GM18499 (cell line): ENCODE data around the gene RFC2.
"Not testable (repeated sequence)": the region's sequence is repeated elsewhere in the genome, so short reads cannot be mapped to it uniquely, and the experiment has no call there.

Experiments
- ATAC-seq: cut with Tn5 transposase; IDR thresholded peaks from one replicate; pipeline ENCODE4 v1.9.1; 2021; ENCODE audit warnings: moderate number of reproducible peaks; ENCODE audit not compliant: insufficient read depth, unreplicated experiment

Gene RFC2

GRCh38 chr7:74283858-74284447 lies 29.8 kb upstream of the RFC2 start:
- ATAC-seq, result no peak

DNA sequence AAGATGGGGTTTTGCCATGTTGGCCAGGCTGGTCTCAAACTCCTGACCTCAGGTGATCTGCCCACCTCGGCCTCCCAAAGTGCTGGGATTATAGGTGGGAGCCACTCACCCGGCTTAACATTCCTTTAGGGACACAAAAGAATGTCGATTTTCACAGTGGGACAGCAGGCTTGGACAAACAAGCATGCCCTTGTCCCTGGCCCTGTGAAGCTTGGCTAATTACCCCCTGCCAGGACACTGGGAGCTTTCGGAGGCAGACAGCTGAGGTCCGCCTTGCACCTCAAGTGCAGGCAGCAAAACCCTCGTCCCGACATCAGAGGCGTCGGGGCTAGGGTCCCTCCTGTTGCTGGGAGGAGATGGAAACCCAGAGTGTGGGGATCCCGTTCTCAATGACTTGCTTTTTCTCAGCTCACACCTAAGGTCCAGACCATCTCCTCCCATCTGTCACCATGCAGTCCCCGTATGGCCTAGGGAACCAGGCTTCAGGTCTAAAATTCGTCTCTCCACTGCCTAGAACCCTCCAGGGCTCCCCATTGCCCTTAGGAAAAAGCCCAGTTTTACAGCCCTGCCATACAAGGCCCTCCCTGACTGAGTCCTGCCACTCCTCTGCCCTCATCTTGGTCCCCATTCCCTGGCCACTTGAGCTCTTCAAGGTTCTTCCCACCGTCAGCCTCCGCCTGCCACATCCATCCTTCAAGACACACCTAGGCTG lies 28.7 kb upstream of the RFC2 start:
- ATAC-seq, result no peak

DNA sequence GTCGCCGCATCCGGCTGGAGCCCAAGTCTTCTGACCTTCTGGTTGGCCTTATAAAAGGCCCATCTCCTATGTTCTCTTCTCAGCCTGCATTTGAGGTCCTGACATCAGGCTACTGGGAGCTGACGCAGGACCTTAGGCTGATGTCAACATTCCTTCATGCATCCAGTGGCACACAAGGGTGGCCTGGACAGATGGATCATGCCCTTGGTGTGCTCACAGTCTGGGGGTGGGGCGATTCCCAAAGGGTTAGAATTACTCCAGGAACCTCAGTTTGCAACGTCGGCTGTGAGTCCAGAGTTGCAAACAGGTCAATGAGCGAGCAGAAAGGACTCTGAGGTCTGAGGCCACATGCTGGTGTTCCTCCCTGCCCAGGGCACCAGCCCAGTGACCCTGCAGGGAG lies 26.8 kb upstream of the RFC2 start:
- ATAC-seq, result no peak

DNA sequence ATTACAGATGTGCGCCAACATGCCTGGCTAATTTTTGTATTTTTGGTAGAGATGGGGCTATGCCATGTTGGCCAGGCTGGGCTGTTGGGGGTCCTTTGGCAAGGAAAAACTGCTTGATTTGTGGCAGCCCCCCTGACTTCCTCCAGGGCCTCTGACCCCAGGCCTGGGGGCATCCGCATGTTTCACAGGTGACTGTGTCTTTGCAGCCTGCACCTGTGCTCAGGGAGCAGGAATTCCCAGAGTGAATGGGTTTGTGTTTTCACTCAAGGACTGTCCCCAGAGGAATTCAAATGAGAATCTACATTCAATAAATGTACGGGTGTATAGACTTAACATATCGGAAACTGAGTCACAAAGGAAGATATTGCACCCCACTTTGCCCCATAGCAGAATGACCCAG lies 23.4 kb upstream of the RFC2 start:
- no peak for ATAC-seq

- ATAC-seq, result no peak
Measured at GRCh38 chr7:74275401-74275881, 21.2 kb upstream of the RFC2 start.

- ATAC-seq, result peak; percentile 39
Measured at GRCh38 chr7:74272305-74273038, 18.3 kb upstream of the RFC2 start.

DNA sequence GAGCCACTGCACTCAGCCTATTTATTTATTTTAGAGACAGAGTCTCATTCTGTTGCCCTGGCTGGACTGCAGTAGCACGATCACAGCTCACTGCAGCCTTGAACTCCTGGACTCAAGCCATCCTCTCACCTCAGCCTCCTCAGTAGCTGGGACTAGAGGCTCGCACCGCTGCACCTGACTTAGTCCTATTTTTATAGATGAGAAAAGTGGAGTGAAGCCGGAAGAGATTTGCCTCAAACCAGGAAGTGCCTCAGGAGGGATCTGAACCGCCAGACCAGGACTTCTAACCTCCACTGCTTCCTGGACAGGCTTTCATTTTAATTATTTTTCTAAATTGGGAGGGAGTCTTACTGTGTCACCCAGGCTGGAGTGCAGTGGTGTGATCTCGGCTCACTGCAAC lies 17.5 kb upstream of the RFC2 start:
- ATAC-seq, result no peak

- ATAC-seq, result no peak
Measured at GRCh38 chr7:74269757-74270277, 15.6 kb upstream of the RFC2 start.

DNA sequence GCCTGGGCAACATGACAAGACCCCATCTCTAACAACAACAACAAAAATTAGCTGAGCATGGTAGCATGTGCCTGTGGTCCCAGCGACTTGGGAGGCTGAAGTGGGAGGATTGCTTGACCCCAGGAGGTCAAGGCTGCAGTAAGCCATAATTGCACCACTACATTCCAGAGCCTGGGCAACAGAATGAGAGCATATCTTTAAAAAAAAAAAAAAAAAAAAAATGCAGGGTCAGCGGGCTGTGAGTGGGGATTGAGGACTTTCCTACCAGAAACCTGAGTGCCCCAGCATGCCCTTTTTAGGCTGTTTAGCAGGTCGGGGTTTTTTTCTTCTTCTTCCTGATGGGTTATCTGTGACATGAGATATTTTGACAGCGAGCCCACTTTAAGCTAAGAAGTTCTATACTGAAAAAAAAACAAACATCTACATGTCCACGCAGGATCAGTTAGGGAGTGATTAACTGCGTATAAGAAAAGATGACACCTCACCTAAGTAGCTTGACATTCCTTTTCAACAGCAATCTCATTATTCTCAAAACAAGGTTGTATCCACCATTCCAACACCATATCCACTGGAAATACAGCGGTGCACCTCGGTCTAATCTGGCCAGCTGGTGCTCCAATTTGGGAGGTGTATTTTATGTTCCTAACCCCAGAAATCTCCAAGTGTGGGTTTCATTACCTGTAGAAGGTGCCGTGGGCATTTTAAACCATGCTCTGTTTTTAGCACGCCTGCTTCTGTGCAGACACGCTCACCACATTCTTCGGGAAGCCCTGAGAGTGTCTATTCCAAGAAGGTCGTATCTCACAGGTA lies 13.8 kb upstream of the RFC2 start:
- ATAC-seq, result no peak

GRCh38 chr7:74266191-74266963 lies 12.2 kb upstream of the RFC2 start:
- ATAC-seq, result no peak

DNA sequence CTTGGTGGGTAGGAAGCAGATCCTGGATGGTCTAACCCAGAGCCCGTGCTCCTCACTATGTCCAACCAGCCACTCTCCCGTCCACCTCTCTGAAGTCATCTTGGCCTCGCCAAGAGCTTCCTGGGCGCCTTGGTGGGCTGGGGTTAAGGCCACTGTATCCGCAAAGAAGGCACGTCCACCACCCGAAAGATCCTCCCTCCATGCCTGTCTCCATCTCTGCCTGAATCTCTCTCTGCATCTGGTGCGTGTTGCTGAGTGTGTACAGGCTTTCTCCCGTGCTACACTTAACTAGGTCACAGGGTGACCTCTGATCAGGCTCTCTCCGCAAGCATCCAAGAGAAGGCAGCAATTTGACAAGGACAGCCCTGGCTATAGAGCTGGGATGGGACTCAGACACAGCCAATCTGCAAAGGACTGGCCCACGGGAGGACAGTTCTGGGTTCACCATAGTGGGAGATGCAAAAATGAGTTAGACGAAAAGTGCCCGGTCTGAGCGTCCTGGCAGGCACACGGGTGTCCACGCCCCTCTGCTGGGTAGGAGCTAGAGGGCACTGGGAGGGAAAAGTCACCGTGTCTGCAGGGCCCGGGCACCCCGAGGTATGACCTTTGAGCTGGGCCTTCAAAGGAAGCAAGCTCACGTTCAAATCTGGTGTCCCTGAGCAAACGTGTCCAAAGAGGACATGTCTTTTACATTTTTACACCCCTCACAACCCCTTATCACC lies 9.4 kb upstream of the RFC2 start:
- no peak for ATAC-seq

DNA sequence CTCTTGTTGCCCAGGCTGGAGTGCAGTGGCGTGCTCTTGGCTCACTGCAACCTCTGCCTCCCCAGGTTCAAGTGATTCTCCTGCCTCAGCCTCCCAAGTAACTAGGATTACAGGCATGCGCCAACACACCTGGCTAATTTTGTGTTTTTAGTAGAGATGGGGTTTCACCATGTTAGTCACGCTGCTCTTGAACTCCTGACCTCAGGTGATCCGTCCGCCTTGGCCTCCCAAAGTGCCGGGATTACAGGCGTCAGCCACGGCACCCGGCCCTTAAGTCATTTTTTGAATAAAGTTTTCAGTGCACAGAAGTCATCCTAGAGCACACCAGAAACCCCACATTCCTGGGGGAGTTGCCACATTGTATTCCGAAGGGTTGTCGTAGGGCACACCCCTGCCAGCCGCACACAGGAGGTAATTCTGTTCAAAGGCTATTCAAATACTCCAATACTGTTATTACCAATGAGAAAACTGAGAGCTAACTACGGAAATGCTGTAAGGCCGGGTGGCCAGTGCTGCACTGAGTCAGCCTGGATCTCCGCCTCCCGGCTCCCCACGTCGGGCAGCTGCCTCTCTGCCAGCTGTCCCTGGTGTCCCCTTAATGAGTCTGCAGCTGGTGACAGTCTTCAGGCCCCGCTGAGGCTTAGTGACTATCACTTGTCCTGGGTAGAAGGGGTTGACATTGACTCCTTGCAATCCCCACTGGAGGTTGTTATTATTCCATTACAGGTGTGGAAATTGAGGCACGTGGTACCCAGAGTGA lies 8.6 kb upstream of the RFC2 start:
- ATAC-seq, result no peak

- no peak for ATAC-seq
Measured at GRCh38 chr7:74258639-74259038, 4.4 kb upstream of the RFC2 start.

DNA sequence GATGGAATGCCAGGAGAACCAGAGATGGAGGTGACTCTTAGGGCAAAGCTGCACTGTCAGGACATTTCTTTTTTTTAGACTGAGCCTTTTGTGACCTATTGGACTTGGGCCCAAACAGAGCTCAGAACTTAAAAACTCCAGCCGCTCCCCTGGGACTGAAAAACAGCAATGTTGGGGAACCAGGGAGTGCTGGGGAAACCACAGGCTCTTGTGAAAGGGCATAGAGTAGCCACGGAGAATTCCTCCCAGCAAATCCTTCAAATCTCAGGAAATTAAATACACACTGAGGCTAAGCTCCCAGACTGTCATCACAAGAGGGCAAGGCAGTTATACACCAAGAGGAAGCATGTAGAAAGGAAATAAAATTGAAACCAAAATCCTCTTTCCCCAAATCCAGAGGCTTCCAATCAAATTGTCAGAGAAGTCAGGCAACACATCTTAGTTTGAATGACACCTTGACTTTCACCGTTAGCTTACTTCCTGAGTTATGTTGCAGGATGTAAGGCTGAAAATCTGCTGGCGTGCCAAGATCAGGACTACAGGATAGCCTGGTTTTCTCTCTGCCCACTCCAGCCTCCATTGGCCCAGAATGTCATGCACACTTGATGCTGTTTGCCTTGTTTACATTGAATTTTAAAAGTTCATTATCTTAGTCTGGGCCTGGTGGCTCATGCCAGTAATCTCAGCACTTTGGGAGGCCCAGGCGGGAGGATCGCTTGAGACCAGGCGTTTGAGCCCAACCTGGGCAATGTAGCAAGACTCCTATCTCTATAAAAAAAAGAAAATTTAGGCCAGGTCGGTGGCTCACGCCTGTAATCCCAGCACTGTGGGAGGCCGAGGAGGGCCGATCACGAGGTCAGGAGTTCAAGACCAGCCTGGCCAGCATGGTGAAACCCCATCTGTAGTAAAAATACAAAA lies 2.6 kb upstream of the RFC2 start:
- ATAC-seq, result no peak

DNA sequence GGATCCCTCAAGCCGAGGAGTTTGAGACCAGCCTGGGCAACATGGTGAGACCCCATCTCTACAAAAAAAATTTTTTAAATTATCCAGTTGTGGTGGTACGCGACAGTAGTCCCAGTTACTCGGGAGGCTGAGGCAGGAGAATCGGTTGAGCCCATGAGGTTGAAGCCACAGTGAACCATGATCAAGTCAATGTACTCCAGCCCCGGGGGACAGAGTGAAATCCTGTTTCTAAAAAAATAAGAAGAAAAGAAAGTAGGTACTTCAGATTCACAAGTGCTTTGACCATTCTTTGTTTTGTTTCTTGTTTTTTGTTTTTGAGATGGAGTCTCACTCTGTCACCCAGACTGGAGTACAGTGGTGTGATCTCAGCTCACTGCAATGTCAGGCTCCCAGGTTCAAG lies 1.3 kb upstream of the RFC2 start:
- not testable (repeated sequence) for ATAC-seq

DNA sequence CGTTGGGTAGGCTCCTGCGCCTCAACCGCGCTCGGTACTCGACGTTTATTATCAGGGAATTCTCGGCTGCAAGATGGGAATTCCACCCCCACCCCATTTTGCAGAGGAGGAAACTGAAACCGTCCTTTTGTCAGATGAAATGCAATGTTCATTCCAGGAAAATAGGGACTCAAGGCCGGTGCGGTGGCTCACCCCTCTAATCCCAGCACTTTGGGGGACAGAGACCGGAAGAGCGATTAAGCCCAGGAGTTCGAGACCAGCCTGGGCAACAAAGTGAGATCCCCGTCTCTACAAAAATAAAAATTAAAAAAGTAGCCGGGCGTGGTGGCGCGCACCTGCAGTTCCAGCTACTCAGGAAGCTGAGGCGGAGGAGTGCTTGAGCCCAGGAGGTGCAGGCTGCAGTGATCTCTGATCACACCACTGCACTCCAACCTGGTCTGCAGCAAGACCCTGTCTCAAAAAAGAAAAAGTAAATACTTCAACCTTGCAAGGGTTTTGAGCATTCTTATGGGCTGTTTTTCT lies 720 bp upstream of the RFC2 start:
- ATAC-seq, result no peak

- no peak for ATAC-seq
Measured at GRCh38 chr7:74253835-74254128, 417 bp downstream of the RFC2 start.
